Effector memory CD8-positive, alpha-beta T cell (primary cell): ENCODE data around the gene CXCL1.
"Not testable (repeated sequence)": the region's sequence is repeated elsewhere in the genome, so short reads cannot be mapped to it uniquely, and the experiment has no call there.

Experiments used
- ATAC-seq: fragments of 150-1000 bp; cut with Tn5 transposase; replicated peaks from 2 replicates; pipeline ENCODE4 v1.10.0; 2021; ENCODE audit warnings: mild to moderate bottlenecking, moderate library complexity
- DNase-seq, 3 experiments: peaks; one replicate each; pipeline ENCODE4 v3.0.0; 2021
- H3K27ac Mint-ChIP-seq, 2 donors: one replicate each; pipeline ENCODE4 v1.8.0; 2022; ENCODE audit warnings: mild to moderate bottlenecking in 2 of 2, mixed read lengths in 2 of 2, moderate library complexity in 2 of 2
- H3K27me3 Mint-ChIP-seq, 2 donors: one replicate each; pipeline ENCODE4 v1.8.0; 2022; ENCODE audit warnings: mixed read lengths in 2 of 2
- H3K36me3 Mint-ChIP-seq: one replicate; pipeline ENCODE4 v1.8.0; 2022; ENCODE audit warnings: mild to moderate bottlenecking, moderate library complexity, mixed read lengths; ENCODE audit not compliant: insufficient read depth
- H3K4me1 Mint-ChIP-seq, 2 donors: one replicate each; pipeline ENCODE4 v1.8.0; 2022; ENCODE audit warnings: low read depth in 2 of 2, mixed read lengths in 2 of 2
- H3K4me3 Mint-ChIP-seq, 2 donors: one replicate each; pipeline ENCODE4 v1.8.0; 2022; ENCODE audit warnings: mild to moderate bottlenecking in 2 of 2, mixed read lengths in 2 of 2, moderate library complexity in 2 of 2
- H3K9me3 Mint-ChIP-seq, 2 donors: one replicate each; pipeline ENCODE4 v1.8.0; 2022; ENCODE audit warnings: mixed read lengths in 2 of 2

The CXCL1 gene

DNA sequence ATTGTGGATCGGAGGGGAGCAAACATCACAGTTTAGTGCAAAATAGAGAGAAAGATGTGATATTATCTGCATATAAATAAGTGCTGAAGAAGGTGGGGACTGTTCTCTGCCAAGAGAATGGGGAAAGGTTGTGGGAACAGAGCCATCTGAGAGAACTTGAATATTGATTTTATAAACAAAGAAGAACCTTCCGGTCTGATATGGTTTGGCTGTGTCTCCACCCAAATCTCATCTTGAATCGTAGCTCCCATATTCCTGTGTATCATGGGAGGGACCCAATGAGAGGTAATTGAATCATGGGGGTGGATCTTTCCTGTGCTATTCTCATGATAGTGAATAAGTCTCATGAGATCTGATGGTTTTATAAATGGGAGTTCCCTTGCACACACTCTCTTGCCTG, 30.1 kb downstream of the CXCL1 start:
- not testable (repeated sequence) for H3K36me3 Mint-ChIP-seq, H3K27me3 Mint-ChIP-seq, H3K27ac Mint-ChIP-seq, DNase-seq, H3K4me1 Mint-ChIP-seq, H3K4me3 Mint-ChIP-seq, ATAC-seq
- peaks cover 6 to 14% of the 10 kb centered on the region in 2 donors for H3K9me3 Mint-ChIP-seq

DNA sequence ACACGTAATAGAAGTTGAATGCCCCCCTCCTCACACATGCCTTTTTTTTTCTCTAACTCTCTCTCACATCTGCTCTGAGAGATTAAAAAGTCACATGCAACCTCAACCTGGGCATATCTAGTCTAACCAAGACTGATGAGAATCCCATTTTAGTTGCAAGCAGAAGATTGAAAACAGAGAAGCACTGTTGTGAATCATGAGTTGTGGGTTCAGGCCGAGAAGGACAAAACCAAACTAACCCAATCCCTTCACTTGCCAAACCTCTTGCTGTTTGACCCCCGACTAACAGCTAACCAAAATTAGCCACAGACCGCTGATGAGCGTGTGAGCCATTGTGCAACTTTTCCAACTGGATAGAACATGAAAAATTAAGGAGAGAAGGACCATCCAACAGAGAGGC, 31.8 kb downstream of the CXCL1 start:
- no peaks in the 10 kb centered on the region for H3K27me3 Mint-ChIP-seq
- no peak overlapping the region for H3K27ac Mint-ChIP-seq
- peaks cover 6 to 14% of the 10 kb centered on the region in 2 donors for H3K9me3 Mint-ChIP-seq
- H3K4me1 Mint-ChIP-seq: no peaks in the 10 kb centered on the region
- ATAC-seq (no peak), DNase-seq (no peak)
- H3K36me3 Mint-ChIP-seq: no peaks in the 10 kb centered on the region
- H3K4me3 Mint-ChIP-seq: no peak overlapping the region

DNA sequence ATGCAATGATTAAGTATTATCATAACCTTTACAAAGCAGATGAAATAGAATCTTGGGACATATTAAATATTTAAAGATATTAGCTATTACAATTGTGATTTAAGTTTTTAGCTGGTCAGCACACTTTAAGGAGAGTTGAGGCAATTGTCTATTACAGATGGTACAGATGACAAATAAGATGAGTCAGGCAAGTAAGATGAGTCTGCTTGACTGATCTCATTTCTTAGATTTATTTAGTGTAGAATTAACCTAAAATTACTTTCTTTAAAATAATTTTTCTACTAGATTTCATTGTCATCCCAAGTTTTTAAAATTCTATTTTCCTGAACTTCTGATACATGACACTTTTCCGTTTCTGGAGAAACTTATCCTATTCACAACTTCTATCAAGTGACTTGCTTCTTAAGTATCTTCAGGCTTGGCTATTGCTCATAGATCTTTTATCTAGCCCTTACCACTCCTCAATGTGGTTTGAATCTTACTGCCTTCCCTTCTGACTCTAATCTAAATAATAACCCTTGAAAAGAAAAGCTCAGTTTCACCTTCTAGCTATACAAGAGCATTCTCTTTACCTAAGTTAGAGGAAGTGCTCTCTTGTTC, 32.9 kb downstream of the CXCL1 start:
- Mint-ChIP-seq H3K4me3 (no peak overlapping the region), H3K4me1 (no peaks in the 10 kb centered on the region), H3K9me3 (peaks cover 6 to 14% of the 10 kb centered on the region in 2 donors), H3K27ac (no peak overlapping the region), H3K36me3 (no peaks in the 10 kb centered on the region), H3K27me3 (no peaks in the 10 kb centered on the region)
- no peak for DNase-seq
- ATAC-seq: no peak

DNA sequence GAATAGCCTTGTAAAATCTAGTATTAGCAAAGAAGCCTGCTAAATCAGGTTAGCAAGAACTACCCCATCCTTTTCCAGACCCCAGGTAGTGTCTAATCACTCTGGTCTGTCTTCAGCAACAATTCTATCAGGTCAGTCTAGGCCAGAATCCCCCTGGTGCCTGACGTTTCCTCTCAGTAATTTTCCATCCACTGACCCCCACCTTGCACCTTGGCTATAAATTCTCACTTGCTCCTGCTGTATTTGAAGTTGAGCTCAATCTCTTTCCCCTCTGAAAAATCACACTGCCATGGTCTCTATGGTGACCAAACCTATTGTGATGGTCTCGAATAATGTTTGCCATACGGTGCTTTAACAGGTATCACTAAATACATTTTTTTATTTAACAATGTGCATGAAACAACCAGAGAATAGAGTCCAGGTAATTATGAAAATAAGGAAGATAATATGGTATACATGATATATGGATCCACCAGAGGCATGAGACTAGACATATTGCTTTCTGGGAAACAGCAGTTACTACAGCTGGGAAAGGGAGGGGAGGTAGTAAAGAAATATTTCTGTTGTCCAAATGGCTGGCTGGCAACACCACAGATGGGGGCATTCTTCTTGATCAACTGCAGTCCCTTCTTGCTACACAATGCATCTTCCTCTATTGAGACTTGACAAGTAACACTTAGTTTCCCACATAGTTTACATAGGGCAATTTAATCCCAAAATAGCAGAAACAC, 33.8 kb downstream of the CXCL1 start:
- no peaks in the 10 kb centered on the region for H3K36me3 Mint-ChIP-seq
- H3K4me3 Mint-ChIP-seq: no peak overlapping the region
- H3K27me3 Mint-ChIP-seq: no peaks in the 10 kb centered on the region
- DNase-seq (no peak), ATAC-seq (no peak)
- peaks cover 6 to 14% of the 10 kb centered on the region in 2 donors for H3K9me3 Mint-ChIP-seq
- no peaks in the 10 kb centered on the region for H3K4me1 Mint-ChIP-seq
- no peak overlapping the region for H3K27ac Mint-ChIP-seq

DNA sequence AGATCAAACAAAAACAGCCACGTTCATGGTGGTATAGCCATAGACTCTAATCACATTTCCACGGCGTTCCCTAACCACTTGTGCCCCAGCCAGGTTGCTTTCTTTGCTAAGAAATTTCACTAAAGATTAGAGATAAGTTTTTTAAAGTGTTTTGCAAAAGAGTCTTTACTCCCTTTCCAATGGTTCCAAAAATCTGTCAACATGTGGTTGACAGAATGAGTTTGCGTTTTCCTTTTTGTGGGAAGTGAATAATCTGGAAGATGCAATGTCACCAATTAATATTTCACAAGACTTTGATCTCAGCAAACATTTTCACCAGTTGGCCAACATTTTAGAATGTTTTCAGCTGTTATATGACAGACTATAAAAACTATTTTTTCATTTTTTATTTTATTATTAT, 35.3 kb downstream of the CXCL1 start:
- H3K4me3 Mint-ChIP-seq: no peak overlapping the region
- DNase-seq (no peak), ATAC-seq (no peak)
- no peaks in the 10 kb centered on the region for H3K4me1 Mint-ChIP-seq
- no peaks in the 10 kb centered on the region for H3K36me3 Mint-ChIP-seq
- H3K27ac Mint-ChIP-seq: no peak overlapping the region
- H3K27me3 Mint-ChIP-seq: no peaks in the 10 kb centered on the region
- peaks cover 6 to 9% of the 10 kb centered on the region in 2 donors for H3K9me3 Mint-ChIP-seq

DNA sequence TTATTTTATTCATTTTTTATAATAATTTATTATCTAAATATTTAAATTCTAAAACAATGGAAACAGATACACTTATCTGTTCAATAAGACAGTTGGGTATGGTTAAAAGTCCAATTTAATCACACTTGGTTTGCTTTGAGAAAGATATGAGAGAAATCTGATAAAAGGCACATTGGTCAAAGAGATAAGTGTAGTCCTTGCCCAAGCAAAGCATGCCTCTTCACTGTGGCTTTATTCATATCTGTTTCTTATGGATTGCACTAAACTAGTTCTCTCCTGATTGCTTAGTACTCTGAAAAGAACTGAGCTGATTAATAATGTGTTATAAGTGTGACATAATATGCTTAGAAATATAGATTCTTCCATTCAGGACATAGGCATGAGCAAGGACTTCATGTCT, 39.8 kb downstream of the CXCL1 start:
- no peaks in the 10 kb centered on the region for H3K4me1 Mint-ChIP-seq
- H3K27ac Mint-ChIP-seq: no peak overlapping the region
- ATAC-seq: no peak
- H3K4me3 Mint-ChIP-seq: no peak overlapping the region
- no peaks in the 10 kb centered on the region for H3K27me3 Mint-ChIP-seq
- no peak for DNase-seq
- no peaks in the 10 kb centered on the region for H3K36me3 Mint-ChIP-seq
- H3K9me3 Mint-ChIP-seq: peaks cover 0 to 3% of the 10 kb centered on the region in 2 donors

DNA sequence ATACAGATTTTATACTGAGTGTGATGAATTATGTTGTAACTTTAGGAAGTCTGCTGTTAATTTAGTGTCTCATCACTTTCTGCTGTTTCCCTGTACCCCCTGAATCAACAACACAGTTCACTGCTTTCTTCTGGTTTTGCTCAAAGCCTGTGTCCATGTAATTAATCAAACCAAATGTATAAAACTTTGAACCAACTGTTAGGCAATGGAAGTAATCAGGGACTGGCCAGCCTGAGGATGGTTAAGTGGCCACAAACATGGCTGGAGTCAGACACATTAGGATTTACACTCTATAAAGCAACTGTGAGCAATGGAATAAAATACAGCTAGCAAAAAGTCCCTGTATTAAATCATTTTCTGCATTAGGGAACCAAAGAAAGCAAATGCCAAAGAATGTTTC, 42.6 kb downstream of the CXCL1 start:
- no peak for DNase-seq
- ATAC-seq: no peak
- H3K36me3 Mint-ChIP-seq: no peaks in the 10 kb centered on the region
- H3K4me3 Mint-ChIP-seq: no peak overlapping the region
- no peaks in the 10 kb centered on the region for H3K4me1 Mint-ChIP-seq
- H3K27ac Mint-ChIP-seq: no peak overlapping the region
- no peaks in the 10 kb centered on the region for H3K27me3 Mint-ChIP-seq
- H3K9me3 Mint-ChIP-seq: peaks cover 0 to 5% of the 10 kb centered on the region in 2 donors

DNA sequence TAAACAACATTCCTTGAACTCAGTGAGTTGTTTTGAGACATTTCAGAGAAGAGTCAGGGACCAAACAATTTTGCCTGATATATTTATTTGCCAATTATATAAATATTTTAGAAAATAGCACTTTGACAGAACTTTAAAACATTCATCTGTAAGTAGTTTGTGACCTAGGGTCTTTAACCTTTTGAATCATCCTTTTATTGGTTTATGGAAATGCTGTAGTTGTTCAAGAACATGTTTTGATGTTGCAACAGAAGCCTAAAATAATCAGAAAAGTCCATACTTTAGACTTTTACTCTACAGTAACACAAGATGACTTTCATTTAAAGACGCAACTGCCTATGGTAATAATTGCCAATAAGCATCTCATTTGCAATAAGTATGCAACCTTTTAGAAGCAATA, 43.0 kb downstream of the CXCL1 start:
- no peak overlapping the region for H3K27ac Mint-ChIP-seq
- H3K36me3 Mint-ChIP-seq: no peaks in the 10 kb centered on the region
- ATAC-seq (no peak), DNase-seq (no peak)
- H3K4me3 Mint-ChIP-seq: no peak overlapping the region
- H3K4me1 Mint-ChIP-seq: no peaks in the 10 kb centered on the region
- H3K27me3 Mint-ChIP-seq: no peaks in the 10 kb centered on the region
- peaks cover 0 to 5% of the 10 kb centered on the region in 2 donors for H3K9me3 Mint-ChIP-seq

DNA sequence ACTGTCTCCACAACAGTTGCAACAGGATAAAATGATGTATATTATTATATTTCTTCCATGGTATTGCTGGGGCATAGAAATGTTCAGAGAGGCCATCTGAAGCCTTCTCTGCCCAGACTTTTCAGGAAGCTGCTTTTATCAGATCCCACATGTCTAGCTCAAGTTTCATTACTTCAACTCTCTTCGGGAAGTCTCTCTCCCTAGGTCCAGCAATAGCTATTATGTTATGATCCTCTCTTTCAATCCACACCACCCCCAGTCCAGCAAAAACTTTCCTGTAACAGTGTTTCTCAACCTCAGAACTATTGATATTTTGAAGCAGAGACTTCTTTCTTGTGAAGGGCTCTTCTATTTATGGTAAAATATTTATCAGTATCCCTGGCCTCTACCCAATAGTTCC, 44.9 kb downstream of the CXCL1 start:
- DNase-seq (no peak), ATAC-seq (no peak)
- H3K27me3 Mint-ChIP-seq: no peaks in the 10 kb centered on the region
- H3K4me3 Mint-ChIP-seq: no peak overlapping the region
- H3K36me3 Mint-ChIP-seq: no peaks in the 10 kb centered on the region
- no peaks in the 10 kb centered on the region for H3K4me1 Mint-ChIP-seq
- H3K9me3 Mint-ChIP-seq: peaks cover 0 to 6% of the 10 kb centered on the region in 2 donors
- H3K27ac Mint-ChIP-seq: no peak overlapping the region

DNA sequence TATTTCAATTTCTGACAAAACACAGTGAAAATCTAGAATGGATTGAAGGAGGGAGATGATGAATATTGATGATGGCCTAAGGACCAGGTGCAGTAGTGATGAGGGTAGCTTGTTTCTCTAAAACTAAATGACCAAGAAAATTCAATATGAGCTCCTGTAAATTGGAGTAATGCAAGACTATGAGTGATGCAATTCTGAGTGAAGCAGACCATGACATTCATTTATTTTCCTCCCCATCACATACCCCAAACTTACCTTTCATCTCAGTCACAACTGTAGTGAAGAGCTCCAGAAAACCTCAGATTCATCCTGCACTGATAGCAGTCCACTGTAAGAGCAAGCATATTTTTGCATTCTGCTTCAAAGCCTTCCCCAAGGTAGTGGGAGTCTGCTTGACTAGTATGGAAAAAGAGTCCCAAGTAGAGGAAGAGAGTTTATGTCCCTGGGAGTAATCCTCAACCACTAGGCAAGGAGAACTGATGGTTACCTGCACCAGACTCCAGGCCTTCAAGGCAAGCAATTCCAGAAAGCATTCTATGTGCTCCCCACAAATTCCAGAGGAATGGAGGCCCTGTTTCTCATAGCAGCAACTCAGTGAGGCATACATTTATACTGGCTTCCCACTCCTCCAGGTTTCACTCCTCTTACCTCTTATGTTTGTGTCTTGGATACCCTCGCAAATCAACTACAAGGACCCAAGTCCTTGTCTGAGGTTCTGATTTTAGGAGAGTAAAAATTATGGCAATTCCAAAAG, 47.2 kb downstream of the CXCL1 start:
- Mint-ChIP-seq H3K4me1 (no peaks in the 10 kb centered on the region), H3K36me3 (no peaks in the 10 kb centered on the region), H3K27me3 (no peaks in the 10 kb centered on the region), H3K4me3 (no peak overlapping the region), H3K9me3 (peaks cover 0 to 6% of the 10 kb centered on the region in 2 donors), H3K27ac (no peak overlapping the region)
- no peak for DNase-seq
- ATAC-seq: no peak

DNA sequence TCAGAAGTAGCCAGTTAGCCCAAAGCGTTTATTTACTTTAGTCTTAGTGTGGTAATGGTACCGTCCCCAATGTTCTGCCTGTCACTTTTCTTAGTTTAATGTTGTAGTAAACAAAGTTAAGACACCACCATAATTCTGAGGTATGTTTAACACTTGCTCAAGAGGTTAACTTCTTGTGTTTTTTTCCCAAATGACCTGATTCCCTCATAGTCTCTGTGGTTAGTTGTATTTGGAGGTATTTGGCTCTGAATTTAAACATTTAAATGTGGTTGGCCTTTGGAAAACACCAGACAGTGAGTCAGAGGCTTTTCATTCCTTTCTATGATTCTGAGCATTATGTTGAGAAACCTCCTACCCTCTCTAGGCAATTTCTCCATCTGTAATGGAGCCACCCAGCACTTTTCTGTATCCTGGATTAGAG, 47.9 kb downstream of the CXCL1 start:
- peaks cover 0 to 6% of the 10 kb centered on the region in 2 donors for H3K9me3 Mint-ChIP-seq
- no peaks in the 10 kb centered on the region for H3K27me3 Mint-ChIP-seq
- H3K4me1 Mint-ChIP-seq: no peaks in the 10 kb centered on the region
- DNase-seq (no peak), ATAC-seq (no peak)
- no peak overlapping the region for H3K27ac Mint-ChIP-seq
- H3K36me3 Mint-ChIP-seq: no peaks in the 10 kb centered on the region
- no peak overlapping the region for H3K4me3 Mint-ChIP-seq

DNA sequence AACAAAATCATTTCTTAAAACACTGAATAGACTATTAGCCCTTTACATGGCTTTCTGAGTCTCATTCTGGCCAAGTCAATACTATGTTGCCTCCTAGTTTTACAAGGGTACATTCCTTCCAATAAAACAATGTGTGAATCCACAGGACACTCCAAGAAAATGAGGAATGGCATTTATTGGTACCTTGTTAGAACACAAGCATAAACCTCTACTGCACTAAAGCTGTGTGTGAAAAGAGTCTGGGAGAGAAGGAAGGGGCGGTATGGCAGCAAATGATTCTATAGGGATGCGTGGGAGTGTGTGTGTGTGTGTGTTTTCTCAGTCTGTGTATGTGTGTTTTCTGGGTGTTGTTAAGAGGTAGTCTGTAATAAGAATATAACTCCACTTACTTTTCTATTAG, 48.9 kb downstream of the CXCL1 start:
- peaks cover 0 to 6% of the 10 kb centered on the region in 2 donors for H3K9me3 Mint-ChIP-seq
- DNase-seq (no peak), ATAC-seq (no peak)
- no peaks in the 10 kb centered on the region for H3K27me3 Mint-ChIP-seq
- H3K4me1 Mint-ChIP-seq: no peaks in the 10 kb centered on the region
- no peak overlapping the region for H3K27ac Mint-ChIP-seq
- no peaks in the 10 kb centered on the region for H3K36me3 Mint-ChIP-seq
- H3K4me3 Mint-ChIP-seq: no peak overlapping the region

DNA sequence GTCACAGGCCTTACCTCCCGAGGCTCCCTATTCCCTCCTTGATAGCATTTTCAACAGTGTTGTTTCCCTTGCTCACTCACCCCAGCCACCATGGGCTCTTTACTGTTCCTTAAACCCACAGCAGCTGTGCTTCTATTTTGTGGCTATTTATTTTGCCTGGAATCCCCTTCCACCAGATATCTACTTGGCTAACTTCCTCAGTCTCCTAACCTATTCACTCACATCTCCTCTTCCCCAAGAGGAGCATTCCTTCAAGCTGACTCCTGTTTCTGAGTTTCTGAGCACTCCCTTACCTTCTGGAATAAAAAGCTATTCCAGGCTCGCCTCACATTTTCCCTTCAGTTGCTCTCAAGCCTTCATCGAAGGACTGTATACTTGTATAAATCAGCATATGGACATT, 50.5 kb downstream of the CXCL1 start:
- H3K4me1 Mint-ChIP-seq: no peaks in the 10 kb centered on the region
- no peak overlapping the region for H3K4me3 Mint-ChIP-seq
- DNase-seq (no peak), ATAC-seq (no peak)
- no peaks in the 10 kb centered on the region for H3K27me3 Mint-ChIP-seq
- H3K9me3 Mint-ChIP-seq: peaks cover 0 to 2% of the 10 kb centered on the region in 2 donors
- H3K27ac Mint-ChIP-seq: no peak overlapping the region
- no peaks in the 10 kb centered on the region for H3K36me3 Mint-ChIP-seq
